HG02973 (cell line): Measurements from ENCODE around the gene TCEANC.
"Not testable (repeated sequence)": the region's sequence is repeated elsewhere in the genome, so short reads cannot be mapped to it uniquely, and the experiment has no call there.

ENCODE experiments used
- ATAC-seq: cut with Tn5 transposase; IDR thresholded peaks from one replicate; pipeline ENCODE4 v1.9.1; 2021; ENCODE audit warnings: moderate library complexity; ENCODE audit not compliant: unreplicated experiment

The TCEANC gene

GRCh38 chrX:13655674-13656073, 2.7 kb downstream of the TCEANC start:
- no peak for ATAC-seq

DNA sequence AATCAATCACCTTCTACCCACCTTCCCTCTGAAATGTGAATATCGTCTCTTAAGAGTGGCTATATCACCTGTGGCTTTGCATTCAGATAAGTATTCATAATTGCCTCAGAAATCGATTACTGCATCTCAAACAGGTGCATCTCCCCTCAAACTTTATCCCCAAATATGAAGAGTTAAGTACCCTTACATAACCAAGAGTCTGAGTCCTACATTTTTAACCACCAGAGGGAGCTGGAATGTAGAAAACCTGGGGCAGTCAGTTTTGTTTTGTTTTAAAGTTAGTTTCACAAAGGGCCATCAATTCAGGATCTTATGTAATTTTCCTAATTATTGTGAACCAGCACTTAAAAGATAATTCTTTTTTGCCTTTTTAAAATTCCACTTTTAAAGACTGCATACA, 5.7 kb downstream of the TCEANC start:
- ATAC-seq: no peak

GRCh38 chrX:13659063-13659462, 6.1 kb downstream of the TCEANC start:
- ATAC-seq: no peak

GRCh38 chrX:13661735-13662288, 8.9 kb downstream of the TCEANC start:
- ATAC-seq: no peak

GRCh38 chrX:13662355-13662791, 9.4 kb downstream of the TCEANC start:
- ATAC-seq: no peak

DNA sequence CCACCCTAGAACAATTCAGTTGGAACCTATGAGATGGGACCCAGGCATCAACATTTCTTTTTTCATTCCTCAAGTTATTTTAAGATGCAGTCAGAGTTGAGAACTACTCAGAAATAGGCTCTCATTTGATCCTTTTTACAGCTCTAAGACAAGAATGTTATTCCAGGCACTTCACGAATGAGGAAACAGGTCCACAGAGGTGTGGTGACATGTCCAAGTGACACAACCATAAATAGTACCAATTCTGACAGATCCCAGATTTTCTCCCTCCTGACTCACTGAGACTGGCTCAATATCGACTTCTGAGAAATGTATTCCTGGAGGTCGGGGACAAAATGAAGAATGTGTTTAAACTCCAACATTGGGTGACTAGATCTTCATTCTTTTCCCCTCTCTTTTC, 11.1 kb downstream of the TCEANC start:
- no peak for ATAC-seq

DNA sequence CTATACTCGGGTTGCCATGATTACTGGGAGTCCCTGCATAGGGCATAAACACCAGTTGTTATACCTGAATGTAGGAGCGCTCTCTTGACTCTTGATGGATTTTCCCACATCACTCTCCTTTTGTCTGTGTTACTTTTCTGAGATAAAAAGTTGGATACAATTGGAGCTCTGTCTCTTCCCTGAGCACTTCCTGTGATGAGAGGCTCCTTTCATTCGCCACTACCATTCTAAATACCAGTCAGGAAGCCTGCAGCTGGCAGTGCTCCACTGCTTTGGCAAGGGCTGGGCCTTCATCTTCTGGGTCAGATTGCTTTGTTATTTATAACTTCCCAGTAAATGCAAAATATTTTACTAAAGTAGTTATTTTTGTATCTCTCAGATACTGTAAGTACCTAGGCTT, 13.9 kb downstream of the TCEANC start:
- ATAC-seq: no peak

- ATAC-seq: no peak
These were observed 15.0 kb downstream of the TCEANC start for GRCh38 chrX:13667919-13668318.

DNA sequence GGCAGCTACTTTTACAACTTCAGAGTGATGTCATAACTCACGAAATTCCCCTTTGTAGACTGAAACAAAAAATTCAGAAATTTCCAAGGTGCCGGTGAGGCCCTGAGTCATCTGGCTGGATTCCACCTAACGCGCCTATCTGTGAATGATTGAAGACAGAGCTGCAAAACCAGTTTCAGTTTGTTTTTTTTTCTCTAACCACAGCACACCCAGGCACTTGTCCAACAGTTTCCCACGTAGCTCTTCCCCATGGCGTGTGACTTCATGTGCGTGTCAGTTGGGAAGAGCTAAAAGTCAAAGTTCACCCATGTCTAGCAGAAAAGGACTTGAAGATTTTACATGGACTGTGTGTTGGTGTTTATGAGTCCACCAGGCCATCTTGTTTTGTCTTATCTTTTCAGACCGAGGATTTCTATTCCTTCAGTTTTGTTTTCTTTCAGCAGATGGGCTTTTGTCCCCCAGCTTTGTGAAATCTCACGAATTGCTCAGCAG, 16.4 kb downstream of the TCEANC start:
- ATAC-seq: peak; percentile 61

DNA sequence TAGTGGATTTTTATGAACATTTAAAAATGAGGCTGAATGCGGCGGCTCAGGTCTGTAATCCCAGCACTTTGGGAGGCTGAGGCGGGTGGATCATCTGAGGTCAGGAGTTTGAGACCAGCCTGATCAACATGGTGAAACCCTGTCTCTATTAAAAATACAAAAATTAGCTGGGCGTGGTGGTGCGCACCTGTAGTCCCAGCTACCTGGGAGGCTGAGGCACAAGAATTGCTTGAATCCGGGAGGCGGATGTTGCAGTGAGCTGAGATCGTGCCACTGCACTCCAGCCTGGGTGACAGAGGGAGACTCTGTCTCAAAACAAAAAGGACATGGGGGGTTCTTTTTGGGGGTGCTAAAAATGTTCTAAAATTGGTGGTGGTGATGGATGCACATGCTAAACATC, 16.8 kb downstream of the TCEANC start:
- ATAC-seq: not testable (repeated sequence)

DNA sequence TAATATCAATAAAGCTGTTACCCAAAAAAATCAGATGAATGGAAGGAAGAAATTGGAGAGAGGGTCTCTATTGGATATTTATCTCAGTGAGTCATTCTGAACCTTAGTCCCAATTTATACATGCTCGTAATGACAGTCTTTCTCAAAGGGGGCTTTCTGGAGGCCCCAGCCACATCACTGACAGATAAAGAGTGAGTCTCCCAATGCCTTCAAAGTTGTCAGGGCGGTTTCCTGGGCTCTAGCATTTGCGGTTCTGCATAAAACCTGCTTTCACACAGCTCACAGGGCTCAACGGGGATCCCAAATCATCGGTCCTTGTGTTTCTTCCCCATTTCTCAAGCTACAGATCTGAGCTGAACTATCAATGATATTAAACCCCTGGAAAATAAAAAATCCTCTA, 17.3 kb downstream of the TCEANC start:
- no peak for ATAC-seq

GRCh38 chrX:13673016-13673415, 20.1 kb downstream of the TCEANC start:
- ATAC-seq: no peak

DNA sequence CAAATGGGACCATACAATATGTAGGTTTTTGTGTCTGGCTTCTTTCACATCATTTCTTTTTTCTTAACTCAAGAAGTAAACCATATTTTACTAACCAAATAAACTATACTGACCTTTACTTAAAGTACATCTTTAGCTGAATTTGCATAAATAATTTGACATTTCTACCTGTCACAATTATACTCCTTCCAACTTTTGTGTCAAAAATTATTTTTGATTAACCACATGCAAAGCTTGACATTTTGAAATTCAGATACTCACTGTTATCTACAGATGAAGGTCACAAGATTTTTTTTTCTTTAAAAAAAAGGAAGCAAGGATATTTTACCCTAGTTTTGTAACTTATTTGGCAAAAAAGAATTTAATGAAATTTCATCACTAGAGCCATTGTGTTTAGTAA, 23.9 kb downstream of the TCEANC start:
- ATAC-seq: no peak

GRCh38 chrX:13679700-13680099, 26.8 kb downstream of the TCEANC start:
- ATAC-seq: not testable (repeated sequence)

DNA sequence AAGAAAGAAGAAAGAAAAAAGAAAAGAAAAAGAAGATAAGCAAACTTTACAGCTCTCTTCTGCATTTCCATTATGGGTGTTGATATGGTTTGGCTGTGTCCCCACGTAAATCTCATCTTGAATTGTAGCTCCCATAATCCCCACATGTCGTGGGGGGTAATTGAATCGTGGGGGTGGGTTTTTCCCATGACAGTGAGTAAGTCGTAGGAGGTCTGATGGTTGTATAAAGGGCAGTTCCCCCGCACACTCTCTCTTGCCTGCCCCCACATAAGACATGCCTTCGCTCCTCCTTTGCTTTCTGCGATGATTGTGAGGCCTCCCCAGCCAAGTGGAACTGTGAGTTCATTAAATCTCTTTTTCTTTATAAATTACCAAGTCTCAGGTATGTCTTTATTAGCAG, 28.7 kb downstream of the TCEANC start:
- no peak for ATAC-seq

DNA sequence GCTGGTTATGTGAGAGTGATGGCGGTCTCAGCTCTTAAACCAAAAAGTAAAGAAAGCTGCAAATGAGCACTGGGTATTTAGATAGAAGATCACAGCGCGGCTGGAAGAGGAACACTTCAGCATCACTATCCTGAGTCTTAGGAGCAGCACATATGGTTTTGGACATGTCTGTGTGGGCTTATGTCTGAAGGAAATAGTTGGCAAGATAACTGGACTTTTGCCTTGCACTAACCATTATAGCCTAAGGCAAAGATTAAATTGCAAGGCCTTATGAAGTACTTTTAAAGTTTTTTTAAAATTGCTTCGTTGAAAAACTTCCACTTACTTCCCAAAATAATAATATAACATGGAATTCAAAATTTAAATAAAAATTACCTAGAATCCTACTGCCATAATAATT, 31.4 kb downstream of the TCEANC start:
- no peak for ATAC-seq

DNA sequence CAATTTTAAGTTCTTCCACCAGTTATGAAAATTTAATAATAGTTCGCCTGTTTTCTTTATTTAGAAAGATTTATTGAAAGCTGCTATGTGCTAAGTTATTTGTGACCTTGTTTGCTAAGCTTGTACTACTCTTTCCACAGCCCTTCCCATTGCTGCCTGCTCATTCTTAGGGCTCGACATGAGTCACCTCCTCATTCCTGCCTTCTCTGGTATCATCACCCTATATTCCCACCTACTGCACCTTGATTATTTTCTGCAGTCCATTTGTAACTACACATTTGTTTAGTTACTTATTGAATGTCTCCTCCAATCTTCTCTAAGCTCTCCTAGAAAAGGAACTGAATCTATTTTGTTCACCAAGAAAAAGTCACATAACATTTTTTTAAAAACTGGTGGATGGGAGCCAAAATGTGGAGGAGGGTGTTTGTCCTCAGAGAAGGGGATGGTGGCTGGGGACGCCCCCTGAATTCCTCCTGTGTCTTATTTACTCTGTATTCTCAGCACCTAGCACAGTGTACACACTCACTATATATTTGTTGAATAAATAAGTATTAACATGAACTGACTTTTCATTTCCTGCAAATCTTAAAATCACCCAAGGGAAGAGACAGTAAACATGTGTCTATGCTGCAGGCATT, 32.3 kb downstream of the TCEANC start:
- no peak for ATAC-seq

GRCh38 chrX:13687203-13687602, 34.3 kb downstream of the TCEANC start:
- ATAC-seq: no peak

GRCh38 chrX:13688384-13688957, 35.5 kb downstream of the TCEANC start:
- ATAC-seq: no peak

DNA sequence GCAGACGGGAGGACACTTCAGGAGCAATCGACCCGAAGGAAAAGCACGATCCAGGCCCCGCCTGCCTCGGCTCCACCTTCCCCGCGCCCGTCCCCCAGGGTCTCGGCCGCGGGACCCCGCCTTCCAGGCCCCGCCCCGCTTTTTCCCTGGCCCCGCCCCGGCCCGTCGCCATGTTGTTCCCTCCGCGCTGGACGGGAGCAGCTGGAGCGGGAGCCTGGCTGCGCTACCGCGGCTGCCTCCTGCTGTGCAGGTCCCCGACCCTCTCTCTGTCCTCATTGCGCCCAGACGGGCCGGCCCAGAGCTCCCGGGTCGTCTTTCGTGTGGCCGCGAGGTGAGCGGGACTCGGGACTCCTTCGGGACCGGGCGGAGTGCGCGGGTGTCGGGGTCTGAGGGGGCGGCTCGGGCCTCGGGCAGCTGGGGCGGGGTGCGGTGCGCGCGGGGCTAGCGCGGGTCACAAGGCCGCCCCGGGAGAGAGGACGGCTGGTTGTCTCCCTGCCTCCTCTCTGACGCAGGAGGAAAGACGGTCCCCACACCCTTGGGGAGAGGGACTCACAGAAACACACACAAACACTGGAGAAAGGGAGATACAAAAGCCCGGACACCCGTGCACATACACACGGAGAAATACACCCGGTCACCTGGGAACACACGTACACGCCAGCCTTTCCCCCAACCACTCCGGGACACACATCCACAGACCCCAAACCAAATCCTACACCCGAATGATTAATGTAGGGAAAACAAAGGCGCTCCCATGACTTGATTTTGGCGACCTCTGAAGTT, 36.2 kb downstream of the TCEANC start, which contains the start of gene RAB9A:
Gene RAB9A, plus strand, starts transcription at position 171 of the 783 bp plus-strand sequence. CDS start 19,619 bp downstream, outside the sequence.
- ATAC-seq: peak; percentile 68

- no peak for ATAC-seq
These were observed 36.8 kb downstream of the TCEANC start for GRCh38 chrX:13689741-13690211.
